A549 (cell line): ENCODE data around the gene ARID1B.

Experiments
- CHD2 ChIP-seq: fragments of 150-350 bp; IDR thresholded peaks from 2 replicates; pipeline ENCODE4 v1.6.1; 2014; ENCODE audit warnings: low read length; ENCODE audit not compliant: partially characterized antibody
- KDM5A ChIP-seq: fragments of 200-600 bp; sonication (generic); IDR thresholded peaks from 2 replicates; pipeline ENCODE4 v1.6.1; 2016; ENCODE audit warnings: antibody characterized with exemption, mild to moderate bottlenecking
- MAZ ChIP-seq: fragments of 150-350 bp; IDR thresholded peaks from 2 replicates; pipeline ENCODE4 v1.6.1; 2014; ENCODE audit warnings: antibody characterized with exemption, low read depth, low read length, borderline replicate concordance
- POLR2A ChIP-seq: IDR thresholded peaks from 2 replicates; pipeline ENCODE4 v1.6.1; 2012; ENCODE audit warnings: mild to moderate bottlenecking, low read length
- RAD21 ChIP-seq, 2 experiments: fragments of >200 bp in 1 of 2; sonication (Bioruptor Twin) in 1 of 2; formaldehyde crosslinking in 1 of 2; IDR thresholded peaks in 1 of 2; conservative IDR thresholded peaks in 1 of 2; 2 replicates in 1 of 2; 3 replicates in 1 of 2; pipeline ENCODE4 v1.6.1; 2012 to 2018; ENCODE audit warnings: inconsistent platforms in 1 of 2
- REST ChIP-seq: fragments of 200-600 bp; sonication (generic); IDR thresholded peaks from 2 replicates; pipeline ENCODE4 v1.6.1; 2016; ENCODE audit warnings: antibody characterized with exemption, mild to moderate bottlenecking, moderate library complexity
- RFX5 ChIP-seq: fragments of 450-650 bp; IDR thresholded peaks from 2 replicates; pipeline ENCODE4 v1.7.1; 2014; ENCODE audit warnings: antibody characterized with exemption, mild to moderate bottlenecking, moderate library complexity
- SMC3 ChIP-seq: fragments of >200 bp; sonication (Bioruptor Twin); formaldehyde crosslinking; IDR thresholded peaks from 3 replicates; pipeline ENCODE4 v1.6.1; 2018; ENCODE audit warnings: inconsistent platforms
- TF ChIP-seq, protein P1 (sequence below): fragments of >200 bp; sonication (Bioruptor Twin); formaldehyde crosslinking; IDR thresholded peaks from 3 replicates; pipeline ENCODE4 v1.5.1; 2016

DNA sequence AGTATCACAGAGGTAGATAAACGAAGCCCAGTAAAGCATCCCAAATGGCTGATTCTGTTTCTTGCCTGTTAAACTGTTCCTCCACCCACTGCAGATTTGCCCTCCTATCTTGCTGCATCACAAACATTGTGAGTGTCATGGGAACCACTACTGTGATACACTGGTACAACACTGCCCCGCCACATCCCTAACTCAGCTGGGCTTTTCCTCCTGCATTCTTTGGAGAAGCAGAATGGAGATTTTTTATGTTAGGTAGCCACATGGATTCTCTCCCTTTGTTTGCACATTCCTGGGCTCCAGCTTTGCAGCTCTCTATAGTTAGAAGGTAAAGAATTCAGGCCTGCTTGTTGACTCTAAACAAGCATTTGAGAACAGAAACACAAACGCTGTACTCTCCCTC lies 312.1 kb downstream of the ARID1B start:
- TF ChIP-seq, protein P1, sequence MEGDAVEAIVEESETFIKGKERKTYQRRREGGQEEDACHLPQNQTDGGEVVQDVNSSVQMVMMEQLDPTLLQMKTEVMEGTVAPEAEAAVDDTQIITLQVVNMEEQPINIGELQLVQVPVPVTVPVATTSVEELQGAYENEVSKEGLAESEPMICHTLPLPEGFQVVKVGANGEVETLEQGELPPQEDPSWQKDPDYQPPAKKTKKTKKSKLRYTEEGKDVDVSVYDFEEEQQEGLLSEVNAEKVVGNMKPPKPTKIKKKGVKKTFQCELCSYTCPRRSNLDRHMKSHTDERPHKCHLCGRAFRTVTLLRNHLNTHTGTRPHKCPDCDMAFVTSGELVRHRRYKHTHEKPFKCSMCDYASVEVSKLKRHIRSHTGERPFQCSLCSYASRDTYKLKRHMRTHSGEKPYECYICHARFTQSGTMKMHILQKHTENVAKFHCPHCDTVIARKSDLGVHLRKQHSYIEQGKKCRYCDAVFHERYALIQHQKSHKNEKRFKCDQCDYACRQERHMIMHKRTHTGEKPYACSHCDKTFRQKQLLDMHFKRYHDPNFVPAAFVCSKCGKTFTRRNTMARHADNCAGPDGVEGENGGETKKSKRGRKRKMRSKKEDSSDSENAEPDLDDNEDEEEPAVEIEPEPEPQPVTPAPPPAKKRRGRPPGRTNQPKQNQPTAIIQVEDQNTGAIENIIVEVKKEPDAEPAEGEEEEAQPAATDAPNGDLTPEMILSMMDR = no peak
- TF ChIP-seq POLR2A = no peak
- no peak for TF ChIP-seq CHD2
- TF ChIP-seq SMC3 = no peak
- TF ChIP-seq RFX5 = no peak
- TF ChIP-seq RAD21 (conservative IDR thresholded peaks at IDR 0.05 in 1 of 2, IDR thresholded peaks at IDR 0.05 in 1 of 2) = no peak
- TF ChIP-seq REST = no peak
- TF ChIP-seq KDM5A = no peak
- TF ChIP-seq MAZ = no peak
